Neural progenitor cell (in vitro differentiated cells): ENCODE data around the gene LGI4.

Experiments used
- CTCF ChIP-seq: fragments of 200-600 bp; sonication (generic); IDR thresholded peaks from 2 replicates; pipeline ENCODE4 v1.5.1; 2017; ENCODE audit warnings: antibody characterized with exemption, mild to moderate bottlenecking
- EZH2phosphoT487 ChIP-seq: fragments of 200-600 bp; sonication (generic); IDR thresholded peaks from 2 replicates; pipeline ENCODE4 v1.6.1; 2017; ENCODE audit warnings: antibody characterized with exemption

GRCh38 chr19:35106898-35107541, 27.8 kb downstream of the LGI4 start:
- TF ChIP-seq CTCF (no peak), EZH2phosphoT487 (no peak)
